ENCODE measurements around the gene BCS1L.
A peak's percentile ranks its signal among the peaks of the same experiment; 100 is the strongest.
"Not testable (repeated sequence)": the region's sequence is repeated elsewhere in the genome, so short reads cannot be mapped to it uniquely, and the experiment has no call there.

BCS1L gene

GRCh38 chr2:218659988-218660358, 490 bp downstream of the BCS1L start:
- no peak for DNase-seq (ENCODE audit: low read depth in 2 of 2)

GRCh38 chr2:218662377-218662776, 2.9 kb downstream of the BCS1L start:
- no peak for DNase-seq (ENCODE audit: low read depth in 2 of 2)

DNA sequence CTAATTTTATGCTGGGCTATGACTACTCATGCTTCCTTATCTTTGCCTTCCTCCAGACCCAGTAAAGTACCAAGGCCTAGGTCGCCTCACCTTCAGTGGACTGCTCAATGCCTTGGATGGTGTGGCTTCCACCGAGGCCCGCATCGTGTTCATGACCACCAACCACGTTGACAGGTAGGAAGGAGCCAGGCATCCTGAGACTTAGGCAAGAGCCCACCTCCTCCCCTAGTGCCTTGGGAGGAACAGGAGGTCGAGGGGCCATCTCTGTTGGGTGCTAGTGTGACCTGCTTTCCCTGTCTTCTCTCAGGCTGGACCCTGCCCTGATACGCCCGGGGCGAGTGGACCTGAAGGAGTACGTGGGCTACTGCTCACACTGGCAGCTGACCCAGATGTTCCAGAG, 3.3 kb downstream of the BCS1L start:
- DNase-seq (ENCODE audit: low read depth in 2 of 2): no peak

DNA sequence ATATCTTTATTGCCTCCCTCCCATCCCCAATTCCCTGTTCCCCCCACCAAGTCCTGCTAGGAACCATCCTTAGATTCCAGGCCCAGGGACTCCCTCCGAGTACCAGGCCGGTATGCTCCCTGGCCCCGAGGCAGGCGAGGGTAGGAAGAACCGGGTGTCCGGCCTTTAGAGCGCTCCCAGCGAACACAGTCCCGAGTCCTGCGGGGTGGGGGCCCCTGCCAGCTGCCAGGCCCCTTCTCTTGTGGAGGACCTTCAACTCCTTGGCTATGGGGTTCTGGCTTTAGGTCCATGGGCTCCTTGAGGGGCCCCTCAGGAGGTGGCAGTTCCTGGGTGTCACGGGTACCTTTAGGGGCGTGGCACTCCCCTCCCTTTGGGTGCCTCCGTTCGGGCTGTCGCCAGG, 4.4 kb downstream of the BCS1L start:
- no peak for DNase-seq (ENCODE audit: low read depth in 2 of 2)

DNA sequence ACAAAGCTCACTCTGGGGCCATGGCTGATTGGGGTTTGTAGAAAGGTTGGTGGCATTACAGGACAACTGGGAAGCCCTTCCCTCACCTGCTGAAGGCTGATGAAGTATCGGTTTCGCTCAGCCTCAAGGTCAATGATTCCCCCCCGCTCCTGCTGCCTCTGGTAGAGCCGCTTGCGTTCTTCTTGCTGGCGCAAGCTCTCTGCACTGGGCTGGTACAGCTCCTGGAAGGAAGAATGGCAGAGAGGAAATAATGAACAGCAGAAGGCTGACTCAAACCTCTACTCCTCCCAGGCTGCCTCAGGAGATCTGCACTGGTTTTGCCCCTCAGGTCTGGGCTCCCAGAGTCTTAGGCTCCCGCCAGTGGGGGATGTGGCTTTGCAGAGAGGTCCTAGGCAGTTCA, 5.2 kb downstream of the BCS1L start:
- DNase-seq (ENCODE audit: low read depth in 2 of 2): no peak

GRCh38 chr2:218671097-218671653, 11.7 kb downstream of the BCS1L start:
- no peak for DNase-seq (ENCODE audit: low read depth in 2 of 2)

DNA sequence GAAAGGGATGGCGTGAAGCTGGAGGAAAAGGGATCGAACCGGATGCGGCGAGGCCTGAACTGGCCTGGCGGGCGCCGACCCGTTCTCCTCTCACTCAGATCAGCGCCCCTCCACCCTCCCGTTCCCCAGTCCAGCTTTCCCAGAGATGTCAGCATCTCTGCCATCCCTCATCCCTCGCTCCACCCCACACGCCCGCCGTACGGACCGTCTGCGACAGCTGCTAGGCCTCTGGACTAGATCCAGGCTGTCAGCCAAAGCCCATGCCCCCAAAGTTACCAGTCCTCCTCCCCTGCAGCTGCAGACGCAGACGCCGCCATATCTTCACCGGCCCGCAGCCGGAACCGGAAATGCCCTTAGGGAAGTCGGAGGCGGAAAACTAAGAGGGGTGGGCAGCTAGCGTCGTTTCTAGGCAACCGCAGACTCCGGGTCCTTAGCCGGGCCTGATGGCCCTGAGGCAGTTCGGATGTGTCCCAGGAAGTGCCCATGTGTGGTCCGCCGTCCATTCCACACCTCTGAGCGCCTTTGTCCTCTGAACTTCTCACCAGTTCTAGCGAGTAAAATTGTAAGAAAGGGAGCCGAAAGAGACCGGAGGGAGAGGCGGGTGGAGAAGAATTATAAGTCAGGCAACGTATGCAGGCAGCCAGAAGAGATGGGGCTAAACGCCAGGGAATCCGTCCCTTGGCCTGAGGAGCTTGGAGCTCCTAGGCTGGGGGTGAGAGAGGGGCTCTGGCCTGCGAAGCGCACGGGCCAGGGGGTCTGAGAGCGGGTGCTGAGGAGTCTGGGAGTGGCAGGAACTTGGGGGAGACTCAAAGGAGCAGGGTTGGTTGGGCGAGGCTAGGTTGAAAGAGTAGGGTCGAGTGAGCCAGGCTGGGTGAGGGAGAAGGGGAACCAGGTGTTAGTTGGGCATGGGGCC, 12.4 kb downstream of the BCS1L start, which contains the start of the genes RNF25 and STK36:
TSS of gene RNF25 (minus strand) at position 349 of the 913 bp plus-strand sequence. CDS start at position 317, 32 bp downstream.
TSS of gene STK36 (plus strand) at position 433 of the 913 bp plus-strand sequence. CDS start 744 bp downstream, outside the sequence.
- peak; percentile 76 to 79 for DNase-seq (ENCODE audit: low read depth in 2 of 2)

GRCh38 chr2:218679119-218679518, 19.6 kb downstream of the BCS1L start:
- DNase-seq (ENCODE audit: low read depth in 2 of 2): no peak

DNA sequence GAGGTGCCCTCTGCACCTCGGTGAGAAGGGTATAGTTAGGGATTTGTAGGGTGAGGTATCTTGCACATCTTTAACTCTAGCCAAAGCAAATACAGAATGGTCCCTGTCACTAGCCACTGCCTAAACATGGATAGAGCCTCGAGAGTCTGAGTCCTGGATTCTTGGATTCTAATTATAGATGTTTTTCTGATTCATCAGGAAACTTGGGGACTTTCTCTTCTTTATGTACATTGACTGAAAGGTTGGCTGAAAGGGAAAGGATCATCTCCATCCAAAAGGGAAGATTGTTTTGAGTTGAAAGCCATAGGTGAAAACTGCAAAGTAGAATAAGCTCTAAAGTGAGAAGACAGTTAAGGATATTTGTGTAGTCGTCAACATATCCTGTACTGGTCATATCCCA, 20.6 kb downstream of the BCS1L start:
- no peak for DNase-seq (ENCODE audit: low read depth in 2 of 2)

GRCh38 chr2:218687400-218688060, 28.0 kb downstream of the BCS1L start:
- DNase-seq (ENCODE audit: low read depth in 2 of 2): not testable (repeated sequence)

- no peak for DNase-seq (ENCODE audit: low read depth in 2 of 2)
These were observed 31.8 kb downstream of the BCS1L start for GRCh38 chr2:218691234-218691633.

- no peak for DNase-seq (ENCODE audit: low read depth in 2 of 2)
These were observed 35.1 kb downstream of the BCS1L start for GRCh38 chr2:218694405-218695145.

DNA sequence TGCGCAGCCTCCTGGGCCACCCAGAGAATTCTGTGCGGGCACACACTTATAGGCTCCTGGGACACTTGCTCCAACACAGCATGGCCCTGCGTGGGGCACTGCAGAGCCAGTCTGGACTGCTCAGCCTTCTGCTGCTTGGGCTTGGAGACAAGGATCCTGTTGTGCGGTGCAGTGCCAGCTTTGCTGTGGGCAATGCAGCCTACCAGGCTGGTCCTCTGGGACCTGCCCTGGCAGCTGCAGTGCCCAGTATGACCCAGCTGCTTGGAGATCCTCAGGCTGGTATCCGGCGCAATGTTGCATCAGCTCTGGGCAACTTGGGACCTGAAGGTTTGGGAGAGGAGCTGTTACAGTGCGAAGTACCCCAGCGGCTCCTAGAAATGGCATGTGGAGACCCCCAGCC, 39.4 kb downstream of the BCS1L start:
- DNase-seq (ENCODE audit: low read depth in 2 of 2): no peak

DNA sequence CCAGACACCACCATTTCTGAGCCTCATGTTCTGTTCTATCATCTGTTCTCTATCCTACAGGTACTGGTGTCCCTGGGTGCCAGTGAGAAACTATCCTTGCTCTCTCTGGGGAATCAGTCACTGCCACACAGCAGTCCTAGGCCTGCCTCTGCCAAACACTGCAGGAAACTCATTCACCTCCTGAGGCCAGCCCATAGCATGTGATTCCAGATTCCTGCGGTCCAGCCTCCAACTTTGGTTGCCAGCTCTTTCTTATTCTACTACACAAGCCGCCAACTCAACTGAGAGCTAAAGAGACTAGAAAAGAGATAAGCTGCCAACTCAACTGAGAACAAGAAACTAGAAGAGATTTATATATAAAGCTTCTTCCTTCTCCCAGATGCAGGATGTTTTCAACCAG, 42.3 kb downstream of the BCS1L start:
- DNase-seq (ENCODE audit: low read depth in 2 of 2): no peak

DNA sequence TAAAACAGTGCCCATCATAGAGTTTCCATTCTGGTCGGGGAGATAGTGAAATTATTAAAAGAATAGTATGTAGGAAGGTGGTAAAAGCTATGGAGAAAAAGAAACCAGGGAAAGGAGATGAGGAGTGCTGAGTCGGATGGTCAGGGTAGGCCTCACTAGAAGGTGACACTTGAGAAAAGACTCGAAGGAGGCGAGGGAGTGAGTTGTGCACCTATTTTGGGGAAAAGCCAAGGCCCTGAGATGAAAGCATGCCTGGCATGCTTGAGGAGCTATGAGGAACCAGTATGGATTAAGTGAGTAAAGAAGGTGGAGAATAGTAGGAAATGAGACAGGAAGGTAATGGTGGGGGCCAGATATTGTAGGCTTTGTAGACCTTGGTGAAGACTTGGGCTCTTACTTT, 43.9 kb downstream of the BCS1L start:
- no peak for DNase-seq (ENCODE audit: low read depth in 2 of 2)

GRCh38 chr2:218708086-218708485, 48.6 kb downstream of the BCS1L start:
- no peak for DNase-seq (ENCODE audit: low read depth in 2 of 2)

DNA sequence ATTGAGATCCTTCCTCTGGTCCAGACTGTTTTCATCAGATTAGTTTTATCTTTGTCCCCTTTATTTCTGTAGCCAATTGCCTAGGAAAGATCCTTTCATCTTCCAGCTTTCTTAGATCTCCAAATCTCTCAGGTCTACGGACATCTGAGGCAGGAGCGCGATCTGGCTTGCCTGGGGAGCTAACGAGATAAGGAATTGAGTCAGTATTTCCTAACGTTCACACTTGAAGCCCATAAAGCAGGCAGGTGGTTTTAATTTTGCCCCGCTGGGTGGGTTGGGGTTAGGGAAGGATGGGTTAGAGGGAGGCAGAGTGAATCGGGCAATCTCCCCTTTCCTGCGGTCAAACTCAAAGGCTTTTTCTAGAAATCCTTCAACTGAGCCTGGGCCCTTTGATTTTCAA, 50.4 kb downstream of the BCS1L start:
- DNase-seq (ENCODE audit: low read depth in 2 of 2): no peak

DNA sequence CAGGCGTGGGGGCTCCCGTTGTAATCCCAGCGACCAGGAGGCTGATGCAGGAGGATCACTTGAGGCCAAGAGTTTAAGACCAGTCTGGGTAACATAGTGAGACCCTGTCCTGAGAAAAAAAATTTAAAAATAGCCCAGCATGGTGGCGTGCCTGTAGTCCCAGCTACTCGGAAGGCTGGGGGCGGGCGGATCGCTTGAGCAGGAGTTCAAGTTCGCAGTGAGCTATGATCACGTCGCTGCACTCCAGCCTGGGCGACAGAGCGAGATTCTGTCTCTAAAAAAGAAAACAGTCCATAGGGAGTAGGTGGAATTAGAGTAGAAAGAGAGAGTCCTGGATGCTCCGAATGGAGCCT, 50.8 kb downstream of the BCS1L start:
- no peak for DNase-seq (ENCODE audit: low read depth in 2 of 2)

GRCh38 chr2:218710687-218711549, 51.4 kb downstream of the BCS1L start, which contains the start of gene TTLL4:
TSS of gene TTLL4 (plus strand) at chr2:218710835. CDS start at chr2:218737677, 26,842 bp downstream.
- DNase-seq (ENCODE audit: low read depth in 2 of 2): peak; percentile 96 to 97

DNA sequence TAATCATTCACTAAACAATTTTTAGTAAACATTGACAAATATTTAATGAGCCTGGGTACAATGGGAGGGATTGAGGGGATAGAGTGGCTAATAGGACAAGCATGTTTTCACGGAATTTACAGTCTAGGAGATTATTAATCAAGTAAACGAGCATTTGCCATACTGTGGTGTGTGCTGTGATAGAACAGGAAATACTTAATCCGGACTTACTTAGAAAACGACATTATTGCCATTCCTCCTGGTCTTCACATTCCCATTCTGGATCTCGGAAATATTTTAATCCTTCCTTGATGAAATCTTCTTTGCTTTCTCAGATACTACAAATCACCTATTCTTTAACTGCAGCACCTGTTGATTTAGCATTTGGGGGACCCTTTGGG, 52.1 kb downstream of the BCS1L start:
- no peak for DNase-seq (ENCODE audit: low read depth in 2 of 2)

Data from stimulated activated CD8-positive, alpha-beta memory T cell treated with anti-CD3 and anti-CD28 coated beads, Interleukin-15, amount 100 ng/mL, for 48 hours (primary cell).